SK-N-SH (cell line): Measurements from ENCODE around the gene NLK.

Experiments
- CTCF ChIP-seq: fragments of 200-600 bp; sonication (generic); IDR thresholded peaks from 2 replicates; pipeline ENCODE4 v1.6.1; 2017; ENCODE audit warnings: antibody characterized with exemption, mild to moderate bottlenecking, moderate library complexity
- EP300 ChIP-seq, 2 experiments: IDR thresholded peaks; 2 replicates each; pipeline versions ENCODE4 v1.4.0 to v1.6.1; 2012; ENCODE audit warnings: borderline replicate concordance in 1 of 2, low read depth in 1 of 2, low read length in 1 of 2
- MXI1 ChIP-seq: IDR thresholded peaks from 2 replicates; pipeline ENCODE4 v1.6.1; 2012; ENCODE audit warnings: mild to moderate bottlenecking, low read depth, low read length, improper control_type of control experiment
- NFIC ChIP-seq: IDR thresholded peaks from 2 replicates; pipeline ENCODE4 v1.4.0; 2012; ENCODE audit warnings: borderline replicate concordance
- POLR2AphosphoS5 ChIP-seq: IDR thresholded peaks from 2 replicates; pipeline ENCODE4 v1.6.1; 2012; ENCODE audit warnings: low read depth, low read length
- TCF12 ChIP-seq: IDR thresholded peaks from 2 replicates; pipeline ENCODE4 v1.4.0; 2012
- TEAD4 ChIP-seq: IDR thresholded peaks from 2 replicates; pipeline ENCODE4 v1.4.0; 2012; ENCODE audit warnings: mild to moderate bottlenecking, borderline replicate concordance; ENCODE audit not compliant: insufficient read depth
- USF1 ChIP-seq: IDR thresholded peaks from 2 replicates; pipeline ENCODE4 v1.4.0; 2012; ENCODE audit warnings: low read depth, borderline replicate concordance

- TF ChIP-seq CTCF (no peak), EP300 (IDR thresholded peaks at IDR 0.05; ENCODE audit: borderline replicate concordance in 1 of 2, low read depth in 1 of 2, low read length in 1 of 2) (no peak), NFIC (no peak), TCF12 (no peak), POLR2AphosphoS5 (no peak), TEAD4 (no peak), USF1 (no peak), MXI1 (no peak)
These were observed 23.9 kb upstream of the NLK start for GRCh38 chr17:28018439-28019070.
